Stimulated activated CD8-positive, alpha-beta memory T cell treated with anti-CD3 and anti-CD28 coated beads, Interleukin-7, amount 100 ng/mL, for 24 hours (primary cell): ENCODE results near the gene ATP2B1.
"Not testable (repeated sequence)": the region's sequence is repeated elsewhere in the genome, so short reads cannot be mapped to it uniquely, and the experiment has no call there.

Experiments used
- DNase-seq: peaks from one replicate; pipeline ENCODE4 v3.0.0-alpha.2; 2020; ENCODE audit warnings: low read depth

The ATP2B1 gene

DNA sequence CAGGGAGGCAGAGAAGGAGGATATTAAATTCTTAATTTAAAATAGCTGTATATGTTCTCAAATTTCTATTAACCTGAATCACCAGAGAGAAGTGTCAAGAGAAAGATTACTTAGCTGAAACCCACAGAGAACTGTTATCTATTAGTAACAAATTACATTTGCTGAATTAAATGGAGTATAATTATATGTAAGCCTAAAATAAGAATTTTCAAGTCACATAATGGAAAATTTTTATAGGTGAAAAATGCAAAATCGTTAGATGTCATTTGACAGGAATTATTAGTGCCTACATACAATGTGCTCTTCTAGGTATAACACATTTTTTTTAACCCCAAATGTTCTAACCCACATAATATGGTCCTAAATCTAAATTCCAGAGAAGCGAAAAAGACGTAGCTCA lies 4.1 kb upstream of the ATP2B1 start:
- no peak for DNase-seq

GRCh38 chr12:89710873-89711750 lies 2.5 kb upstream of the ATP2B1 start:
- no peak for DNase-seq

GRCh38 chr12:89709995-89710872 lies 1.6 kb upstream of the ATP2B1 start:
- DNase-seq: peak; percentile 1

DNA sequence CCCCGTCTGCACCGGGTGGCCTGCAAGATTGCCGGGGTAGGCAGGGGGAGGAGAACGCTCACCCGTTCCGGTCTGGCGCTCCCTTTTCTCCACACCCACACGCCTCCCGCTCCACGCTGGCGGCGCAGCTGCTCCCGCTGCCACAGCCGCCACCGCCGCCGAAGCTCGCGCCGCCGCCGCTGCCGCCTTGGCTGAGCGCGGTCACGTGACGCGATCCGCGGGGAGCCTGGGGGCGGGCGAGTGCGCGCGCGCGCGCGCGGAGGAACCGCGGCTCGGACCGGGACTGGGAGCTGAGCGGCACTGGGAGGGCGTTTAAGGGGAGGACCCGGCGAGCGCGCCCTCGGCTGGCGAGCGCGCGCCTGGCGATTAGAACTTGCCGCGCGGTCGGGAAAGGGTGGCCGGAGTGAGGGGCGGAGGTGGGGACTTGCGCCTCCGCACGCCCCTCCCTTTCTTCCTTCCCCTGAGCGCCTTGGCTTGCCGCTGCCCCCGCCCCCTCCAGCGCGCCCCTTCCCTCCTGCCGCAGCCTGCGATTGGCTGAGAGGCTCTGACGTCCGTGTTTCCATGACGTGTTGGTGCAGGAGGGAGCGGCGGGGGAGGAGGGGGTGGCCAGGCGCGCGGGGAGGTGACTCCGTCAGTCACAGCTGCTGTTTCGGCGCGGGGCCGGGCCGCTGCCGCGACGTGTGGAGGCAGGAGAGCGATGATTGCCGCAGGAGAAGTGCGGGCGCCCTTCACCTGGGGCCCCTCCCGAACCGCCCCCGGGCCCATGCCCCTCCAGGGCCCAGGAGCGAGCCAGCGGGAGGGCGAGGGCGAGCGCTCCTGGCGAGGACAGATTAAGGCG lies 738 bp upstream of the ATP2B1 start:
- DNase-seq: peak; percentile 99

GRCh38 chr12:89707703-89708564 lies 704 bp downstream of the ATP2B1 start:
- peak; percentile 11 for DNase-seq

DNA sequence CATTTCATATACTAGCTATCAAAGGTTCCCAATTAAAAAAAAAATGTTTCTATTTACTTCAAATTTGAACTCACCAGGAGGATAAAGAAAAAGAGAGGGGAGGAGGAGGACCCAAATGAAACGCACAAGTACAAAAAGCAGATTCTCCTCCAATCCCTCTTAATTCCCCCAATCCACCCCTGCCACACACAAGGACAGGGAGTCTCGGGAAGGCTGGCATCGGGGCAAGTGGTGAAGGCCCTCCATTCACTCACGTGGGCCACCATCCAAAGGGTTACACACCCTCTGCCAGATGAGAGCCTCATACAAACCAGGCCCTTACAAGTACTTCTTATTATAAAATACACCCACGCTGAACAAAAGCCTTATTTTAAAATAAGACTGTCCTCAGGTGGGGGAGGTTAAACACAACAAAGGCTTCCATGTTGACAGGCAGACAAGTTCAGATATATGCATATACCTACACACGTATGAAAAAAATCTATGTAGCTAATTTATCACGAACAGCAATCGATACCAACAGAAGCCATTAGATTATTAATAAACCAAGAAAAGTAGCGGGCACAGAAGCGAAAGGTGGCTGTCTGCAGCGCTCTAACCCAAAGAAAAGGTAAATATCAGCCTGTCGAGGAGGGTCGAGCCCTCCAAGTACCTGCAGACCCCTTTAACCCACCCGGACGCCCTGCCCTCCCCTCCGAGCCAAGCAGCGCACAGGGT lies 1.5 kb downstream of the ATP2B1 start:
- DNase-seq: no peak

- no peak for DNase-seq
Measured at GRCh38 chr12:89706551-89706950, 2.1 kb downstream of the ATP2B1 start.

DNA sequence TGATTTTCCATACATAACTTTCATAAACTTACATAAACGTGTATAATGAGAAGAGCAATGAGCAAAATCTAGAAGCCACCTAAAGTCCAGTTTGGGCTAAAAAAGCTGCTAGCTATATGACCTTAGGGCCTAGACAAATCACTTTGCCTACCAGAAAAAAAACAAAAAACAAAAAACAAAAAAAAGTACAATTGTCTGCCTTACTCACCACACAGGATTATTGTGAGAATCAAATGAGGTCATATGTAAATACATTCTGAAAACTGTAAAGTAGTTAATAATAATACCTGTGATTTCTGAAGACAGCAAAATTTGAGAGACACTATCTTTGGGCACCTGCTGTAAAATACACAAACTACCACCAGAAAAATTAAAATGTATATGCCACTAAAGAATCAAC lies 4.2 kb downstream of the ATP2B1 start:
- DNase-seq: no peak

DNA sequence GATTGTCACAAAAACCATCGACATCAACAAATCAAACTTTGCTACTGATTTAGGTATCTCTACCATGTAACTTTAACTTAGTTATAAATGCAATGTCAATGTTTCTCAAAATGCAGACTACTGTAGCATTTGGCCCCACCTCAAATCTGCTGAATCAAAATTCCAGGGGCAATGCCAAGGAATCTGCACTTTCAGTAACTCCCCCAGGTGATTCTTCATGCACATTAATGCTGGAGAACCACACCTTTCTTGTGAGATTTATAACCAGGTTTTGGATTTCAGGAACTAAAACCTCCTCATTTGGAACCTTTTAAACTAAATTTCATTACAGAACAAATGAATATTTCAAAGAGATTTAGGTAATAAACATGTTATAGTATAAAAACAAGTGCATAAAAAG lies 4.9 kb downstream of the ATP2B1 start:
- no peak for DNase-seq

DNA sequence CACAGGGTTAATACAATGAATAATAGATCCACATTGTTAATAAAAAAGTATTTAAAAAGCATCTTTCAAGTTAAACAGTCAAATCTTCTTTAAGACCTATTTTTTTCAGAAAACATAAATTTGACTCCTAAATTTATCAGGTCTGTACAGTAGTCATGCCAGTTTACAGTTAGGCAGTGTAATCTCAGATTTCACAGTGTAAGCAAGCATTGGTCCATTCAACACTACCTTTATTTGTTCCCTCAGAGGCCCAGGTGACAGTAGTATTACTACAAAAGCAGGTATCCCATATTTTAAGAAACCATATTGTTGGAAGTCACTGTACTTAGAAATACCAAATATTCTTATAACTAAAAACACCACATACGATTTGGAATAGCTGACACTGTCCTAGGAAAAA lies 6.1 kb downstream of the ATP2B1 start:
- no peak for DNase-seq

DNA sequence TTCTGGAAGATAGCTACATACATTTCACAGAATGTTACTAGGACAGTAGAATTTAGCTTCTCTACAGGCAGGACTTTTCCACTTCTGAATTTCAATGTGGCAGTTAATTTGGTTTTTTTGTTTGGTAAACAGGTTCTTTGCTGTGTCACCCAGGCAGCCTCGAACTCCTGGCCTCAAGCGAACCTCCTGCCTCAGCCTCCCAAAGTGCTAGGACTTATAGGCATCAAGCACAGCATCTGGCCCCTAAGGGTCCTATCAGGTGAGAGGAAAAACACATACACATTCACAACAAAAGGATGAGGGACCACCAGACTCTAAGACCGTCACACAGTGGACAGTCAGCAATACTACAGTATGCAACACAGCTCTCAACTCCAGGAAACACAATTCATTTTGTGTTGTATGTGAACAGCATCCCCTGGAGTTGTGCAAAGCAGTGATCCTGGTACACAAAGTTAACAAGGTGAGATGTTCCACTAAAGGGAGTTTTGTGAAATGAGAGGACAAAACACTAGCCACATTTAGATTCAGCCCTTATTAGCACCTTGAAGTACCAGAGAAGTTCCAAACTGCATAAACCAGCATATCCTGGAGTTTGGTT lies 6.9 kb downstream of the ATP2B1 start:
- no peak for DNase-seq

DNA sequence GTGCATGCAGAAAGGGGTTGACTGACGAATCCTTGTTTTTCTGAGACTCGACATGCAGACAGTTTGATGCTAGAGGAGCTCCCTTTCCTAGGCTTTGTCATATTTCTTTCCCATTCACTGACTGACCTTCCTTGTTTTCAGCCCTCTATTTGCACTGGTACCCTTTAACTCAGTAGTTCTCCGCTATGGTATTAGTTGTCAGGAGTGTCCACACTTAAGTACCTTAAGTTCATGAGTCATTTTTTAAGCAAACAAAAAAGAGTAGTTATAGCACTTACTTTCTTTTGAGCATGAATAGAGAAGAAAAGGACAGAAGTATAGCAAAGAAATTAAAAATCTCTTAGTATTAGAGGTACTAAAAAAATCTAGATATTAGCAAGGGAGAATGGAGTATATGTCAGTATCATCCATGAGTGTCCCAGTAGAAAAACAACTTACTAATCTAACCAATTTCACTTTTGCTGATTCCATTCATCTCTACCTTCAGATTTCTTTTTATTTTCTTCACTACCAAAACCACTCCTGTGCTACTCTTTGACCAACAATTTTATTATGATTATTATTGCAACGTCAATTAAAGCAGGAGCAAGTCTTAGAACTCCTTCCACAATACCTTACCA lies 8.3 kb downstream of the ATP2B1 start:
- no peak for DNase-seq

DNA sequence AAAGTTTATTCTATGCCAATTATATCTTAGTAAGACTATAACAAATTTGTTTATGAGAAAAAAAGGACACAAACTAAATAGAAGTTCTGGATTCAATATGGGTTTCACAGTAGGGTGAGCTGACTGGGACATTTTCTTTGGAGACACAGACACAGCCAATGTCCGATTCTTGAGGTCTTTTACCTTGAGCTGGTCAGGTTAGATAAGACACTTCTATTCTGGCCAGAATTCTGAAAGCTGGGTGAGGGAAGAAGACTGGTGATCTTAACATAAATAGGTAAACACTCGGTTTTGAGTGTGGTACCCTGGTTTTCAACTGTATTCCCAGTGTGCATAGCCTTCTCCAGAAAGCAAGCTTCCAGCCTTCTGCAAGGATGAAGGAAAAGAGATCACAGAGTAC lies 10.0 kb downstream of the ATP2B1 start:
- no peak for DNase-seq

GRCh38 chr12:89697728-89698127 lies 10.9 kb downstream of the ATP2B1 start:
- DNase-seq: not testable (repeated sequence)

DNA sequence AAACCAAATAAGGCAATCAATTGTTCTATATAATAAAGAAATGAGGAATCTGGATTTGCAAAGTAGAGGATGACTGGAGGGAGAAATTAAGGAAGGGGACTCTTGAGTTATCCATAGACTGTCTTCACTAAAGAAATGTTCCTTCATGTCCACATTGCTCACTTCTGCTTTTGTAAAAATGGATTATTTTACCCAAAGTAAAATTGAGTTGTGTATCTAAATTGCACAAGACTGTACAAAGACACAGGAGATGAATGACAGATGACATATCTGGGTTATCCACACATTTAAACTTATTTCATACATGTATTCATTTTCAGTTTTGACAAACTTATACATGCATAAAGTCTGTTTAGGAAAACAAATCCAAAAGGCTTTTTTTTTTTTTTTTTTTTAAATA lies 11.3 kb downstream of the ATP2B1 start:
- no peak for DNase-seq

DNA sequence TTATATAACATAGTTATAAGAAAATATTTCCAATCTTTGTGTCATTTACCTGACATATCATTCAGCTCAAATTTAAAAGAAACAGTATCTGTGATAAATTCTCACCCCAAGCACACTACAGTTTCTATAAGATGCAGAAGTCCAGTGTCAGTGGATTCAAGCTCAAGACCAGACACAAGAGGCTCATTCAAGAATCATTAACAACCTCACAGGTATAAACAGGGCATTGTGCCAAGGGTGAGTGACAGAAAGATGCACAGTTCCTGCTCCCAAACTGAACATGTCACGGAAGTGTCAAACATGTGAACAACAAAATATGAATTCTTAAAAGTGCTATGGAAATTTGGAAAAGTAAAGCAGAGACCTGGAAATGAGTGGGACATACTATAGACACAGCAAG lies 12.8 kb downstream of the ATP2B1 start:
- DNase-seq: no peak

- no peak for DNase-seq
Measured at GRCh38 chr12:89695100-89695499, 13.5 kb downstream of the ATP2B1 start.

DNA sequence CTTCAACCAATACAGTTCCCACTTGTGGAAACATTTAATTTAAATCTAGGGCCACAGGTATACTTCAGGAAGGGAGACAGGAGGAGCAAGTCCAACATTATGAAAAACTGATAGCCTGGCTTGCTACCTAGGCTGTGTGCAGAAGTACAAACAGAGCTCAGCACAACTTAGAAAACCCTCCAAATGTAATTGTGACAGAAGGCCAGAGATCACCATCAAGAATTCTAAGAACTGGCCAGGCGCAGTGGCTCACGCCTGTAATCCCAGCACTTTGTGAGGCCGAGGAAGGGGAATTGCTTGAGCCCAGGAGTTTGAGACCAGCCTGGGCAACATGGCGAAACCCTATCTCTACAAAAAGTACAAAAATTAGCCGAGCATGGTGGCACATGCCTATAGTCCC lies 14.1 kb downstream of the ATP2B1 start:
- no peak for DNase-seq

DNA sequence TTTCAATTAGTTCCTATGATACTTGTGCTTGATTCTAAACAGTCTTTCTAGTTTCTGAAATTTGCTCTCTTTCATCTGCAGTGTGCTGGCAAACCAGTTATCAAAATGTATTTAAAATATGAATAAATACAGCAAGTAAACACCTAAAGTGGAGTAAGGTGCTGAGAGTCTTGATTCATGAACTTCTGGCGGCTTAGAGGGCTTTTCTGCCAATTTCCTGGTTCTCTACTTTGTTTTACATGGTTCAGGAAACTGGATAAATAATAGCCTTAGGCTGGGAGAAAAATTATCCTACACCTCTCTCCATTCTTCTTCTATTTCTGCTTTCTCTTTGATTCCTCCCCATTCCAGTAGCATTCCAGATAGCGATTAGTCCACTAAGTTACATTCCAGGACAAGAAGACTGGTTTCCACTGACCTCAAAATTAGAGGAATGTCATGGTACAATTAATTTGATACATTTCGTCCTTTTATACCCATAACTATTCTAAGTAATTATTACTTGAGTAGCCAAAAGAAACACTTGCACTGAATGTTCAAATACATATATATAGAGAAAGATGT lies 14.9 kb downstream of the ATP2B1 start:
- no peak for DNase-seq
